Astrocyte (in vitro differentiated cells and primary cell): Measurements from ENCODE around the gene LIME1. TPM values are rescaled to one million over a fixed set of nuclear protein-coding genes. Genes with fewer than 3 reads are reported as not detected.

ENCODE experiments used
- DNase-seq: peaks from one replicate; pipeline ENCODE4 v3.0.0-alpha.2; 2010; ENCODE audit warnings: low read depth
- FAIRE-seq: peaks from 2 replicates; lab custom pipeline; 2011; peaks lifted over from hg19 to GRCh38; lab: Jason Lieb, UNC
- H2AFZ ChIP-seq: 2 replicates; pipeline ENCODE4 v1.6.0; 2012; ENCODE audit warnings: low read depth, low read length, inconsistent platforms
- H3K27ac ChIP-seq: 2 replicates; pipeline ENCODE4 v1.5.1; 2011; ENCODE audit warnings: low read depth, low read length, inconsistent platforms
- H3K27me3 ChIP-seq: 2 replicates; pipeline ENCODE4 v1.6.0; 2011; ENCODE audit warnings: low read length, inconsistent platforms; ENCODE audit not compliant: insufficient read depth
- H3K36me3 ChIP-seq: 2 replicates; pipeline ENCODE4 v1.5.1; 2011; ENCODE audit warnings: low read length, inconsistent platforms; ENCODE audit not compliant: insufficient read depth
- H3K4me1 ChIP-seq: 2 replicates; pipeline ENCODE4 v1.5.1; 2011; ENCODE audit warnings: low read length, inconsistent platforms; ENCODE audit not compliant: insufficient read depth
- H3K4me2 ChIP-seq: 2 replicates; pipeline ENCODE4 v1.6.0; 2012; ENCODE audit warnings: low read length, inconsistent platforms
- H3K4me3 ChIP-seq: 2 replicates; pipeline ENCODE4 v1.5.1; 2011; ENCODE audit warnings: low read depth, mild to moderate bottlenecking, low read length, inconsistent platforms; ENCODE audit not compliant: insufficient read depth
- H3K79me2 ChIP-seq: 2 replicates; pipeline ENCODE4 v1.6.0; 2012; ENCODE audit warnings: mild to moderate bottlenecking, low read length, inconsistent platforms; ENCODE audit not compliant: insufficient read depth
- H3K9ac ChIP-seq: 2 replicates; pipeline ENCODE4 v1.6.0; 2012; ENCODE audit warnings: mild to moderate bottlenecking, low read length, inconsistent platforms
- H3K9me3 ChIP-seq: 2 replicates; pipeline ENCODE4 v1.5.1; 2012; ENCODE audit warnings: low read depth, mild to moderate bottlenecking, low read length, inconsistent platforms; ENCODE audit not compliant: insufficient read depth
- H4K20me1 ChIP-seq: 2 replicates; pipeline ENCODE4 v1.6.0; 2012; ENCODE audit warnings: low read length, inconsistent platforms; ENCODE audit not compliant: insufficient read depth
- H3K27ac Mint-ChIP-seq: one replicate; pipeline ENCODE4 v1.8.0; 2021; ENCODE audit warnings: mild to moderate bottlenecking, mixed read lengths; ENCODE audit not compliant: unreplicated experiment
- H3K27me3 Mint-ChIP-seq: one replicate; pipeline ENCODE4 v1.8.0; 2021; ENCODE audit warnings: low read depth, mixed read lengths; ENCODE audit not compliant: unreplicated experiment
- H3K36me3 Mint-ChIP-seq: one replicate; pipeline ENCODE4 v1.8.0; 2021; ENCODE audit warnings: low read depth, mixed read lengths; ENCODE audit not compliant: unreplicated experiment
- H3K4me1 Mint-ChIP-seq: one replicate; pipeline ENCODE4 v1.8.0; 2021; ENCODE audit warnings: low read depth, mixed read lengths; ENCODE audit not compliant: unreplicated experiment
- H3K4me3 Mint-ChIP-seq: one replicate; pipeline ENCODE4 v1.8.0; 2021; ENCODE audit warnings: mild to moderate bottlenecking, moderate library complexity, mixed read lengths; ENCODE audit not compliant: unreplicated experiment
- H3K9me3 Mint-ChIP-seq: one replicate; pipeline ENCODE4 v1.8.0; 2021; ENCODE audit warnings: mild to moderate bottlenecking, mixed read lengths; ENCODE audit not compliant: unreplicated experiment
- EZH2 ChIP-seq: IDR thresholded peaks from 2 replicates; pipeline ENCODE4 v1.6.1; 2012; ENCODE audit warnings: mild to moderate bottlenecking, low read length, inconsistent platforms; ENCODE audit not compliant: insufficient read depth
- total RNA-seq: library from RNA; stranded (reverse); gene quantifications from 2 replicates; pipeline ENCODE4 v1.2.1, GENCODE V29; 2021
- TF ChIP-seq, protein P1 (sequence below): IDR thresholded peaks from 2 replicates; pipeline ENCODE4 v1.5.1; 2011; ENCODE audit warnings: low read depth, mild to moderate bottlenecking, inconsistent platforms, low read length, moderate library complexity; ENCODE audit not compliant: insufficient read depth

Gene LIME1
- total RNA-seq, 1 donor from 2014 or later, result 7.6 TPM

DNA sequence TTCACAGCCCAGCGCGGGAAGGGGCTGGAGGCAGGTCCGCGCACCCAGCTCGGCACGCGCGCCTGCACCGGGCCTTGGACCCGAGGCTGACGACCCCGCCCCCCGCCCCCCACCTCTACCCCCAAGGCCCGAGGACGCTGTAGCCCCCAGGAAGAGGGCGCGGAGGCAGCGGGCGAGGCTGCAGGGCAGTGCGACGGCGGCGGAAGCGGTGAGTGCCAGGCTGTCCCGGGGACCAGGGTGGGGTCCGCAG, 1.2 kb downstream of the LIME1 start:
- Mint-ChIP-seq H3K27ac (no peak overlapping the region), H3K4me3 (no peak overlapping the region), H3K4me1 (no peaks in the 10 kb centered on the region), H3K9me3 (no peaks in the 10 kb centered on the region), H3K27me3 (no peaks in the 10 kb centered on the region), H3K36me3 (peaks cover 12% of the 10 kb centered on the region)
- Histone ChIP-seq H3K36me3 (no peaks in the 10 kb centered on the region), H4K20me1 (peaks cover 47% of the 10 kb centered on the region), H3K4me3 (no peak overlapping the region), H3K27me3 (no peaks in the 10 kb centered on the region), H3K4me1 (peaks cover 15% of the 10 kb centered on the region), H3K4me2 (no peak overlapping the region), H3K9me3 (no peaks in the 10 kb centered on the region), H3K9ac (no peak overlapping the region), H3K79me2 (peaks cover 12% of the 10 kb centered on the region), H2AFZ (no peak overlapping the region), H3K27ac (no peak overlapping the region)
- DNase-seq (no peak), FAIRE-seq (no peak)
- TF ChIP-seq EZH2, result no peak
- TF ChIP-seq, protein P1, sequence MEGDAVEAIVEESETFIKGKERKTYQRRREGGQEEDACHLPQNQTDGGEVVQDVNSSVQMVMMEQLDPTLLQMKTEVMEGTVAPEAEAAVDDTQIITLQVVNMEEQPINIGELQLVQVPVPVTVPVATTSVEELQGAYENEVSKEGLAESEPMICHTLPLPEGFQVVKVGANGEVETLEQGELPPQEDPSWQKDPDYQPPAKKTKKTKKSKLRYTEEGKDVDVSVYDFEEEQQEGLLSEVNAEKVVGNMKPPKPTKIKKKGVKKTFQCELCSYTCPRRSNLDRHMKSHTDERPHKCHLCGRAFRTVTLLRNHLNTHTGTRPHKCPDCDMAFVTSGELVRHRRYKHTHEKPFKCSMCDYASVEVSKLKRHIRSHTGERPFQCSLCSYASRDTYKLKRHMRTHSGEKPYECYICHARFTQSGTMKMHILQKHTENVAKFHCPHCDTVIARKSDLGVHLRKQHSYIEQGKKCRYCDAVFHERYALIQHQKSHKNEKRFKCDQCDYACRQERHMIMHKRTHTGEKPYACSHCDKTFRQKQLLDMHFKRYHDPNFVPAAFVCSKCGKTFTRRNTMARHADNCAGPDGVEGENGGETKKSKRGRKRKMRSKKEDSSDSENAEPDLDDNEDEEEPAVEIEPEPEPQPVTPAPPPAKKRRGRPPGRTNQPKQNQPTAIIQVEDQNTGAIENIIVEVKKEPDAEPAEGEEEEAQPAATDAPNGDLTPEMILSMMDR, result no peak

DNA sequence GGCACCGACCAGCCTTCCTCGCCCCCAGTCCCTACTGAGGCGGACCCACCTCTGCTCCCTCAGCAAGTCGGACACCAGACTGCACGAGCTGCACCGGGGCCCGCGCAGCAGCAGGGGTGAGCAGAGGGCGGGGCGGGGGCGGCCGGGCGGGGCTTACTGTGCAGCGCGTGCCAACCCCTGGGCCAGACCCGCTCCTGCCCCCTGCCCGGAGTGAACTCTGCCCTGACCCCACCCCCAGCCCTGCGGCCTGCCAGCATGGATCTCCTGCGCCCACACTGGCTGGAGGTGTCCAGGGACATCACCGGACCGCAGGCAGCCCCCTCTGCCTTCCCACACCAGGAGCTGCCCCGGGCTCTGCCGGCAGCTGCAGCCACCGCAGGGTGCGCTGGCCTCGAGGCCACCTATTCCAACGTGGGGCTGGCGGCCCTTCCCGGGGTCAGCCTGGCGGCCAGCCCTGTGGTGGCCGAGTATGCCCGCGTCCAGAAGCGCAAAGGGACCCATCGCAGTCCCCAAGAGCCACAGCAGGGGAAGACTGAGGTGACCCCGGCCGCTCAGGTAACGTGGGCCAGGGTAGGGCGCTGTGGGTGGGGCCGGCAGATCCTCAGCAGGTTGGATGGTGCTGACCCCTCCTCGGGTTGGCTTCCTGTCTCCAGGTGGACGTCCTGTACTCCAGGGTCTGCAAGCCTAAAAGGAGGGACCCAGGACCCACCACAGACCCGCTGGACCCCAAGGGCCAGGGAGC, 1.7 kb downstream of the LIME1 start:
- Histone ChIP-seq H3K27me3 (no peaks in the 10 kb centered on the region), H3K4me3 (no peak overlapping the region), H3K9ac (no peak overlapping the region), H3K79me2 (peaks cover 8% of the 10 kb centered on the region), H3K9me3 (no peaks in the 10 kb centered on the region), H3K4me1 (peaks cover 15% of the 10 kb centered on the region), H2AFZ (no peak overlapping the region), H3K27ac (no peak overlapping the region), H4K20me1 (peaks cover 42% of the 10 kb centered on the region), H3K36me3 (no peaks in the 10 kb centered on the region), H3K4me2 (no peak overlapping the region)
- no peaks in the 10 kb centered on the region for H3K4me1 Mint-ChIP-seq
- H3K27ac Mint-ChIP-seq, result no peak overlapping the region
- DNase-seq (no peak), FAIRE-seq (no peak)
- no peaks in the 10 kb centered on the region for H3K9me3 Mint-ChIP-seq
- no peak overlapping the region for H3K4me3 Mint-ChIP-seq
- H3K27me3 Mint-ChIP-seq, result no peaks in the 10 kb centered on the region
- TF ChIP-seq, protein P1, result no peak
- TF ChIP-seq EZH2, result no peak
- H3K36me3 Mint-ChIP-seq, result peaks cover 12% of the 10 kb centered on the region

DNA sequence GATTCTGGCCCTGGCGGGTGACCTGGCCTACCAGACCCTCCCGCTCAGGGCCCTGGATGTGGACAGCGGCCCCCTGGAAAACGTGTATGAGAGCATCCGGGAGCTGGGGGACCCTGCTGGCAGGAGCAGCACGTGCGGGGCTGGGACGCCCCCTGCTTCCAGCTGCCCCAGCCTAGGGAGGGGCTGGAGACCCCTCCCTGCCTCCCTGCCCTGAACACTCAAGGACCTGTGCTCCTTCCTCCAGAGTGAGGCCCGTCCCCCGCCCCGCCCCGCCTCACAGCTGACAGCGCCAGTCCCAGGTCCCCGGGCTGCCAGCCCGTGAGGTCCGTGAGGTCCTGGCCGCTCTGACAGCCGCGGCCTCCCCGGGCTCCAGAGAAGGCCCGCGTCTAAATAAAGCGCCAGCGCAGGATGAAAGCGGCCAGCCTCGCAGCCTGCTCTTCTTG, 2.2 kb downstream of the LIME1 start:
- Histone ChIP-seq H3K36me3 (no peaks in the 10 kb centered on the region), H2AFZ (no peak overlapping the region), H3K9ac (no peak overlapping the region), H3K4me1 (peaks cover 15% of the 10 kb centered on the region), H3K27ac (no peak overlapping the region), H3K4me3 (no peak overlapping the region), H3K9me3 (no peaks in the 10 kb centered on the region), H3K27me3 (no peaks in the 10 kb centered on the region), H3K79me2 (peaks cover 8% of the 10 kb centered on the region), H3K4me2 (peak overlapping the region; percentile 80), H4K20me1 (peaks cover 42% of the 10 kb centered on the region)
- TF ChIP-seq, protein P1, result no peak
- TF ChIP-seq EZH2, result no peak
- no peak overlapping the region for H3K27ac Mint-ChIP-seq
- no peaks in the 10 kb centered on the region for H3K9me3 Mint-ChIP-seq
- FAIRE-seq (no peak), DNase-seq (no peak)
- H3K36me3 Mint-ChIP-seq, result peaks cover 11% of the 10 kb centered on the region
- H3K4me3 Mint-ChIP-seq, result no peak overlapping the region
- H3K27me3 Mint-ChIP-seq, result no peaks in the 10 kb centered on the region
- H3K4me1 Mint-ChIP-seq, result no peaks in the 10 kb centered on the region
